Calu3 (cell line): ENCODE measurements around the gene CGGBP1. TPM values are rescaled to one million over a fixed set of nuclear protein-coding genes. Genes with fewer than 3 reads are reported as not detected.
A peak's percentile ranks its signal among the peaks of the same experiment; 100 is the strongest.

Experiments used
- BruUV-seq: library from RNA; stranded (reverse); fragments of 400-500 nt; replicated peaks from 2 replicates; lab custom pipeline; 2021; lab: Mats Ljungman, UMichigan
- CTCF ChIA-PET: fragments of 300-600 bp; sonication (Branson Sonifier 250); formaldehyde crosslinking; loops from one replicate; lab custom pipeline; 2022; ENCODE audit warnings: antibody characterized with exemption; lab: Charles Lee
- DNase-seq: peaks from one replicate; pipeline ENCODE4 v3.0.0; 2022
- H3K27ac Mint-ChIP-seq: one replicate; pipeline ENCODE4 v1.8.0; 2022; ENCODE audit warnings: mixed read lengths; ENCODE audit not compliant: unreplicated experiment
- H3K27me3 Mint-ChIP-seq: one replicate; pipeline ENCODE4 v1.8.0; 2022; ENCODE audit warnings: mixed read lengths; ENCODE audit not compliant: unreplicated experiment
- H3K36me3 Mint-ChIP-seq: one replicate; pipeline ENCODE4 v1.8.0; 2022; ENCODE audit warnings: mild to moderate bottlenecking, moderate library complexity, mixed read lengths; ENCODE audit not compliant: insufficient read depth, unreplicated experiment
- H3K4me1 Mint-ChIP-seq: one replicate; pipeline ENCODE4 v1.8.0; 2022; ENCODE audit warnings: mild to moderate bottlenecking, low read depth, mixed read lengths; ENCODE audit not compliant: unreplicated experiment
- H3K4me3 Mint-ChIP-seq: one replicate; pipeline ENCODE4 v1.8.0; 2022; ENCODE audit warnings: mild to moderate bottlenecking, low read depth, moderate library complexity, mixed read lengths; ENCODE audit not compliant: unreplicated experiment
- H3K9me3 Mint-ChIP-seq: one replicate; pipeline ENCODE4 v1.8.0; 2022; ENCODE audit warnings: low read depth, mixed read lengths; ENCODE audit not compliant: unreplicated experiment
- CTCF ChIP-seq: fragments of 200-600 bp; IDR thresholded peaks from one replicate; pipeline ENCODE4 v1.8.0; 2022; ENCODE audit warnings: antibody characterized with exemption; ENCODE audit not compliant: unreplicated experiment
- intact Hi-C: fragments of 100-400 bp; cut with micrococcal nuclease; formaldehyde crosslinking; loops from one replicate; pipeline ENCODE4 v1.10.0; 2022; ENCODE audit not compliant: unreplicated experiment
- total RNA-seq: library from RNA; stranded (reverse); gene quantifications from 2 replicates; pipeline ENCODE4 v1.2.3, GENCODE V29; 2022

Gene CGGBP1
- total RNA-seq, 1 experiment from 2014 or later = 76.9 TPM

GRCh38 chr3:88033079-88033478, 25.7 kb downstream of the CGGBP1 start:
- CTCF ChIA-PET = no interaction called here
- no peaks in the 10 kb centered on the region for H3K27me3 Mint-ChIP-seq
- intact Hi-C loops = no loop called here

GRCh38 chr3:88032245-88032644, 26.6 kb downstream of the CGGBP1 start:
- Mint-ChIP-seq H3K27me3 (no peaks in the 10 kb centered on the region), H3K9me3 (no peaks in the 10 kb centered on the region), H3K36me3 (no peaks in the 10 kb centered on the region), H3K4me1 (peaks cover 9% of the 10 kb centered on the region), H3K27ac (peak overlapping the region; percentile 91), H3K4me3 (peak overlapping the region; percentile 71)
- CTCF ChIA-PET = interaction anchor here (1.1 kb wide), 1 partner anchor 26 kb away, joined by 3 read pairs; the partner anchor contains the start of gene CGGBP1
- BruUV-seq = no TSS peak
- TF ChIP-seq CTCF = no peak
- intact Hi-C loops = no loop called here
- DNase-seq = no peak

More at GRCh38 chr3:88033079-88033478, 25.7 kb downstream of the CGGBP1 start:
- H3K36me3 Mint-ChIP-seq = no peaks in the 10 kb centered on the region
- no peak for DNase-seq
- H3K9me3 Mint-ChIP-seq = no peaks in the 10 kb centered on the region
- no TSS peak for BruUV-seq
- H3K4me3 Mint-ChIP-seq = no peak overlapping the region
- H3K27ac Mint-ChIP-seq = no peak overlapping the region
- TF ChIP-seq CTCF = no peak
- H3K4me1 Mint-ChIP-seq = peaks cover 9% of the 10 kb centered on the region

GRCh38 chr3:88031642-88032077, 27.1 kb downstream of the CGGBP1 start:
- TF ChIP-seq CTCF = no peak
- peak overlapping the region; percentile 91 for H3K27ac Mint-ChIP-seq
- no TSS peak for BruUV-seq
- H3K27me3 Mint-ChIP-seq = no peaks in the 10 kb centered on the region
- peak overlapping the region; percentile 71 for H3K4me3 Mint-ChIP-seq
- intact Hi-C loops = no loop called here
- CTCF ChIA-PET = interaction anchor here (1.1 kb wide), 1 partner anchor 27 kb away, joined by 3 read pairs; the partner anchor contains the start of gene CGGBP1
- no peaks in the 10 kb centered on the region for H3K36me3 Mint-ChIP-seq
- H3K9me3 Mint-ChIP-seq = no peaks in the 10 kb centered on the region
- no peak for DNase-seq
- H3K4me1 Mint-ChIP-seq = peaks cover 9% of the 10 kb centered on the region

GRCh38 chr3:88030210-88030609, 28.6 kb downstream of the CGGBP1 start:
- no peak for DNase-seq
- H3K9me3 Mint-ChIP-seq = no peaks in the 10 kb centered on the region

More at GRCh38 chr3:88030210-88030609, 28.6 kb downstream of the CGGBP1 start:
- TF ChIP-seq CTCF = no peak
- BruUV-seq = no TSS peak
- Mint-ChIP-seq H3K4me1 (peaks cover 9% of the 10 kb centered on the region), H3K27me3 (no peaks in the 10 kb centered on the region), H3K27ac (no peak overlapping the region), H3K4me3 (no peak overlapping the region), H3K36me3 (no peaks in the 10 kb centered on the region)
- intact Hi-C loops = no loop called here
- CTCF ChIA-PET = no interaction called here
